HG03469 (cell line): ENCODE results near the gene ABCG1.
"Not testable (repeated sequence)": the region's sequence is repeated elsewhere in the genome, so short reads cannot be mapped to it uniquely, and the experiment has no call there.

Source experiments
- ATAC-seq: cut with Tn5 transposase; IDR thresholded peaks from one replicate; pipeline ENCODE4 v1.9.1; 2021; ENCODE audit warnings: mild to moderate bottlenecking, moderate library complexity, moderate number of reproducible peaks; ENCODE audit not compliant: unreplicated experiment

The ABCG1 gene

GRCh38 chr21:42287193-42288083 is 68.5 kb downstream of the ABCG1 start:
- ATAC-seq: no peak

- ATAC-seq: no peak
Measured at GRCh38 chr21:42288962-42289361, 70.0 kb downstream of the ABCG1 start.

- ATAC-seq: no peak
Measured at GRCh38 chr21:42289926-42290325, 71.0 kb downstream of the ABCG1 start.

DNA sequence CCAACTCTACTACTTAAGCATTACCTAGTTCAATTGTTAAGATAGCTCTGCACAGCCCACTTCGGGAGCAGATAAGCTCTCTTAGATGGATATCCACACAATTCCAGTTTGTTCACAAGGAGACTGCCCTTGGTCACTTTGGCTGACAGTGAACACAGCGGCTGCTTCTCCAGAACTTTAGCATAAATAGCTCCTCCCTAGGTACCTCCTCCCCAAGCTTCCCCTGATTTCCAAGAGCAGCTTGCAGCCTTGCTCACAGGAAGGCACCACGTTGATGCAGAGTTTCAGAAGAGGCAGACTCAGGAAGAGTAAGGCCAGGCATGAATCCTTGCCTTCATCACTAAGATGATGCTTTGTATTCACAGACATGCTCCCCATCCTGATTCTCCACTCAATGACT is 71.6 kb downstream of the ABCG1 start:
- ATAC-seq: no peak

DNA sequence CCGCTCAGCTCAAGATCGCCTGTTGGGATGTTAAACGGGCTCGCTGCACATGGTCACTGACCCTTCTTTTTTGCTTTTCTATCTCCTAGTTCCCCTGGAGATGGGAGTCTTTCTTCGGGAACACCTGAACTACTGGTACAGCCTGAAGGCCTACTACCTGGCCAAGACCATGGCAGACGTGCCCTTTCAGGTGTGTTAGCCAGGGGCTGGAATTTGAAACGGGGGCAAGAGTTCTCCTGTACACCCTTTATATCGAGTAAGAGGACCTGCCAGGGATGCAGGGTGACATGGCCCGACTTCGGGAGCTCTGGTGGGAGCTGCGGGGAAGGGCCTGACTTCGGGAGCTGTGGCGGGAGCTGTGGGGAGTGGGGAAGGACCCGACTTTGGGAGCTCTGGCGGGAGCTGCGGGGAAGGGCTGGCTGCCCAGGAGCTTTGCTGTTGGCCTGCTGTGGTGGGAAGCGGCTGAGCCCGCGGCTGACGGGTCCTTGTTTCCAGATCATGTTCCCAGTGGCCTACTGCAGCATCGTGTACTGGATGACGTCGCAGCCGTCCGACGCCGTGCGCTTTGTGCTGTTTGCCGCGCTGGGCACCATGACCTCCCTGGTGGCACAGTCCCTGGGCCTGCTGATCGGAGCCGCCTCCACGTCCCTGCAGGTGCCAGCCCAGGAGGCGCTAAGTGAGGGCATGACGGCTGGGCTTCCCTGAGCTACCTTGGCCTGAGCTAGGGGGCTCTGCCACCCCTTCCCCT is 72.2 kb downstream of the ABCG1 start:
- no peak for ATAC-seq

GRCh38 chr21:42291751-42292562 is 73.0 kb downstream of the ABCG1 start:
- no peak for ATAC-seq

- ATAC-seq: not testable (repeated sequence)
Measured at GRCh38 chr21:42292563-42293142, 73.7 kb downstream of the ABCG1 start.

GRCh38 chr21:42293649-42294272 is 74.8 kb downstream of the ABCG1 start:
- no peak for ATAC-seq

DNA sequence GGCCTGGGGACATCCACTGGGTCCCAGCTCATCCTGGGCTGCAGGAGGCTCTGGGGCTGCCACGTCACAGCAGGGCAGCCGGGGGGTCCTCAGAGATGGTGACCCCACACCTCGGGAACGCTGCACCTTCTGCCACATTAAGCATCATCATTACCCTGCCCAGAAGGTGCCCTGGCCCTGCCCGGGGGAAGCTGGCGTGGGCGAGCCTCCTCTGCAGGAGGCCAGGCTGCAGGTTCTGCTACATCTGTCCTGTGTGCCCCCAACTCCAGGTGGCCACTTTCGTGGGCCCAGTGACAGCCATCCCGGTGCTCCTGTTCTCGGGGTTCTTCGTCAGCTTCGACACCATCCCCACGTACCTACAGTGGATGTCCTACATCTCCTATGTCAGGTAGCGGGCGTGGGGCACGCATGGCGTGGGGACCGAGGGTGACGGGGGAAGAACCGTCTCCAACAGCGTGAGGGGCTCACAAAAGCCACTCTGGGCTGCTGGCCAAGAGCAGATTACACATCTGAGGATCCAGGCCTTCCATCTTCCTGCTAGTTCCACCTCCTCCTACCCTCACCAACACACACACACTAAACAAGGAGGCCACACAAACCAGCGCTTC is 75.4 kb downstream of the ABCG1 start:
- ATAC-seq: no peak

DNA sequence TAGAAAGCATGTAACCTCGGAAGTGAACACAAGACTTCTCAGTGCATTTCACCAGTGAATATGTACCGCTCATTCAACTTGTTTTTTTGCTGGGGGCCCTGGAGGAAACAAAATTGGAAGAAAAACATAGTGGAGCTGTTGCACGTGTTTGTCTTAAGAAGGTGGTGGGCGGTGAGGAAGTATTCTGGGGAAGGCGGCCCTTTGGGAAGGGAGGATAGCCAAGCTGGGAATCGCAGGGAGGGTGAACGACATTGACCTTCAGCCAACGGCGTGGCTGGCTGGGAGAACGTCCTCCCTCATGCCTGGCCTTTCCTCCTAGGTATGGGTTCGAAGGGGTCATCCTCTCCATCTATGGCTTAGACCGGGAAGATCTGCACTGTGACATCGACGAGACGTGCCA is 76.9 kb downstream of the ABCG1 start:
- ATAC-seq: no peak

- no peak for ATAC-seq
Measured at GRCh38 chr21:42296501-42296900, 77.6 kb downstream of the ABCG1 start.

DNA sequence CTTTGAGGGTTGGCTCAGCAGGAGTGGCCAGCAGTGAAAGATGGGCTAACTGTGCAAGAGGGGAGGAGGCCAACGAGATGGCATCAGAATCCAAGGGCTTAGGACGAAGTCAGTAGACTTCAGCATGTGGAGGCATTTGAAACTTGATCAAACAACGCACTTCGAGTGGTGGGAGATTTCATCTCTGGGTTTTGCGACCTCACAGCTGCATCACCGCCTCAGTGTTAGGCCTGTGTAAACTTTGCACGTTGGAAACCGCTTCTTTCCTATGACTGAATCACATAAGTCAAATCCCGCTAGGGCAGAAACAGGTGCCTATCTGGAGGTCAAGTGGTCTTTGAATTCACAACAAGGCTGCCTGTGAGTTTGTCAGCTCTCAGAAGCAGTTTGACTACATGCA is 78.4 kb downstream of the ABCG1 start:
- no peak for ATAC-seq

GRCh38 chr21:42298237-42298636 is 79.3 kb downstream of the ABCG1 start:
- ATAC-seq: no peak

- ATAC-seq: no peak
Measured at GRCh38 chr21:42298657-42299056, 79.7 kb downstream of the ABCG1 start.

DNA sequence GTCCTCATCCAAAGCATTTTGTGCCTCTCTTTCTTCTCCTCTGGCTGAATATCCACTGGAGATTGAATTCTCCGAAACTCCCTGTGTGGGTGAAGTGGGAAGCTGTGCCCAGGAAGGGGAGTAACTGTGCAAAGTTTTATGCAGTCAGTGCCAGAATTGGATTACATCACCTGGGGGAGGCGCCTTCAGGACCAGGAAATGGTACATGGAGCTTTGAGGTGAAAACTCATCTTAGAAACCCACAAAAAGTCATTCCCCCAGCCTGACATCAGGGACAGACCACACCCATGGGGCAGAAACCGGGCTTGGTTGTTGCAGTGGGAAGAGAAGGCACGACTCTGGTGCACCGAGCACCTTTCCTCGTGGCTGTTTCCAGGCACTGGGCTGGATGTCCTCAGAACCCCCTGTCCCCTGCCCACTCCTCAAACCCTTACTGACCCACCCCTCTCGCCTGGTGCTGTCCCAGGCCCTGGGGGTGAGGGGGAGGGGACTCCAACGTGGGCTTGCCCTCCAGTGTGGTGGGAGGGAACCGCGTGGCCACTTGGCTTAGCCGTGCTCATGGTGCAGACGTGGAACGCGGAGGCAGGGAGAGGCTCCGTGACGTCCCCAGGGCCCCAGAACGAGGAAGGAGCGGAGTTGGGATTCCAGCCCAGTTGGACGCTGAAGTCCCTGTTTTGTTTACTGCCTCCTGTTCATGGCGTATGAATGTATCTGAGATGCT is 80.5 kb downstream of the ABCG1 start:
- no peak for ATAC-seq

DNA sequence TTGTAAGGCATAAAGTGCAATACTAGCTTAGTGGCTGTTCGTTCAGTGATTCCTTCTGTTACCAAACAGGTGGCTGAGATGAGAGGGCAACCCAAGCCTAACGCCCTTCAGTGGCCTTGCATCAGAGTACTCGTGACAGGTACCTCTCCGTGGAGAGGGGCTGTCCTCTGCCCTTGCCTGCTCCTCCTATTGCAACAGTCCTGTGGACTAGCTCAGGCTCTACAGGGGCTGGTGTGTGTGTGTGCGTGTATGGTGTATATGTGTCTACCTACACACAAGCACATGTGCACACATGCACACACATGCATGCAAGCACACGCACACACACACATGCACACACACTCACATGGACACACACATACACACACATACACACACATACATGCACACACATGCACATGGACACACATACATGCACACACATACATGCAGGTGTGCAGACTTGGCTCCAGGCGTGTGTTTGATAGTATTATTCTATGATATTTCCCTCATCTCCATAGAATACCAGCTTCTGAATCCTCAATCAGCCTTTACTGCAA is 81.2 kb downstream of the ABCG1 start:
- ATAC-seq: no peak

DNA sequence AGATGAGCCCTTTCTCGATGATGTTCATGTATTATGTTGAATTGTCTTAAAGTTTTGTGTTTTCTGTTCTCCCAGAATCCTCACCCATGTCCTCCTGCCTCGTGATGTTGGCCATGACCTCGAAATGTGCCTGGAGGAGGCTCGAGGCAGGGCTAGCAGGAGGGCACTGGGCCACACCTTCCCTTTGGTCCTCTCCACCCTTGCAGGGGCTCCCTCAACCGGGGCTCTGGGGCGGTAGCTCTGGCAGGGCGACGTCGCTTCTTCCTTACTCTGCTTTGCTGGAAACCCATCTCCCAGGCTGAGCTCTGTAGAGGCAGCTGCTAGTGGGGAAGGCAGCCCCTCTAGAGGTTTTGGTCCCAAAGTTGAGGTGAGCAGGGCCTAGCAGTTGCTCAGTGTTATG is 82.0 kb downstream of the ABCG1 start:
- ATAC-seq: no peak

GRCh38 chr21:42301371-42302075 is 82.6 kb downstream of the ABCG1 start:
- ATAC-seq: no peak
